Left hindlimb (tissue), 1 donor: ENCODE measurements around the gene PEAK3.

ENCODE experiments used
- DNase-seq: peaks from one replicate; pipeline ENCODE4 v3.0.0-alpha.2; 2018

The PEAK3 gene

DNA sequence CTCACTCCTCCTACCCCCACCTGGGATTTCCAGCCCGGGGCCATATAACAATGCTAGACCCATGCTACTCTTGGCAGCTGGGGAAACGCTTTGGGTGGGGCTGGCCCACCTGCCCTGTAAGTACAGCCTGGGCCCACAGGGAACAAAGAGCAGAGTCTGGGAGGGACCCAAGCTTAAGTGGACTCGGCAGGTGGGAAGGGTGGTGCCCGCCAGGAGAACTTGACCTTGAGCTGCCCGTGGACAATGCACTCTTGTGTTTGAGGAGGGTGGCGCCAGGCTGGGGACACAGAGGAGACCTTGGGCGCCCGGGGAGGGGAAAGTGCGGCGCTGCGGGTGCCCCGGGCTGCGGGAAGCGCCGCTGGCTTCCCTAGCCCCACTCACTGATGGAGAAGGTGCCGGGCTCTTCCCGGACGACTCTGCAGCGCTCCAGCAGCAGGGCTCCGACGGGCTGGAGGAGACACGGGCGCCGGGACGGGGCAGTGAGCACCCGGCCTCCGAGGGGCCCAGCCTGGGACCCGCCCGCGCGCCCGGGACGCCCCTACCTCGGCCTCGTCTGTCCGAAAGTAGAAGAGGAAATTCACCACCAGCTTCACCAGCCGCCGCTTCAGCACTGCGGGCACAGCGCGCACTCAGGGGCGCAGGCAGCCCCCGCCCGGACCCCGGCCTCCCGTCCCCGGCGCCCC lies 46.5 kb downstream of the PEAK3 start:
- DNase-seq: no peak

- DNase-seq: no peak
These were observed 47.0 kb downstream of the PEAK3 start for GRCh38 chr19:2234996-2235380.

DNA sequence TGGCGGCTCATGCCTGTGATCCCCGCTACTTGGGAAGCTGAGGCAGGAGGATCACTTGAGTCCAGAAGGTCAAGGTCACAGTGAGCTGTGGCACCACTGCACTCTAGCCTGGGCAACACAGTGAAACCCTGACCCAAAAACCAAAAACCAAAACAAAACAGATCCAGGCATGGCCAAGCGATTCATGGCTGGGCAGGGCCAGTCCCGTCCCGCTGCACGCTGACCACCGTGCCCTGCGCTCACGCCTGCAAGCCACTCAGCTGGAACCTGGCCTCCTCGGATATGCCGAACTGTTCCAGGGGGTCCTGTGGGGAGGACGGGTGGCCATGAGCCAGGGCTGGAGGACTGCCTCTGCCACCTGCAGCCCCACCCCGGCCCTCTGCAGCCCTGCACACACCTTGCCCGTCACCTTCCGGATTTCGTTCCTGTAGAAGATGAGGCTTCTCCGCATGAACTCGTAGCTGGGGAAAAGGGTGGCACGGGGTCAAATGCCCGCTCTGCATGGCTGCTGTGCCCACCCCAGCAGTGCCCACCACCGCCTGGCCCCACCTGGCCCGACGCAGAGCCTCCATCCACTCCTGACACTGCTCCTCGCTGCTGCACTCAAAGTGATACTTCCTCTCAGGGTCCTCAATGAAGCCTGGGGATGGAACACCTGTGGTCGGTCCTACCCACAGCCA lies 48.2 kb downstream of the PEAK3 start:
- no peak for DNase-seq

- DNase-seq: no peak
These were observed 49.5 kb downstream of the PEAK3 start for GRCh38 chr19:2232286-2233151.

- no peak for DNase-seq
These were observed 50.3 kb downstream of the PEAK3 start for GRCh38 chr19:2231621-2232221.

DNA sequence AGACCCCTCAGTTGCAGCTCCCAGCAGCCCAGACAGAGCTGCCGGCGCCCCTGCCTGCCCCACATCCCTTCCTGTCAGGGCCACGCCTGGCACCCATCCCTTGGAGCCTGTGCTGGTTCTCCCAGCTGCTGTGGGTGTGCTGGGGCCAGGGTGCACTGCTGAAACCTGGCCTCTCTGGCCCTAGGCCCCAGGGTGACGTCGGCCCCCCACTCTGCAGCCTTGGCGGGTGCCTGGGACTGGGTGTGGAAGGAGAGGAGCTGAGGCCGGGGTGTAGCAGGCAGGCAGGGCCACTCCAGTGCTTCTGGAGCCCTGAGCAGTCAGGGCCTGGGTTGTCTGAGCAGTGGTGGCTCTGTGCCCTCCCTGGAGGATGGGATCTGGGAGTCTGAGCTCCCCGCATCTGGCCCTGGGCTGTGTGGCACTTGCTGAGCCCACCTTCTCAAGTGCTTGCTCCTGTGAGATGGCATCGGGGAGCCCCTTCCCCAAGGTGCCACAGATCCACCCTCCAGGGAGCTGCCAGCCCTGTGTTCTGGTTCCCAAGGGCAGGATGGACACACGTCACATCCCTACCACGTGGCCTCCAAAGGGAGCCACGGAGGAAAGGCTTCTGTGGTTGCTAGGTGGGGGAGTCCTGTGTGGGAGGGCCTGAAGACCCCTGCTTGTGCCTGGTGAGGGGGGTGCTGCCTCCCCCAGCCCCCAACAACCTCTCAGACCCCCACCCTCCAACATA lies 51.0 kb downstream of the PEAK3 start:
- DNase-seq: no peak

GRCh38 chr19:2230033-2230531 lies 51.9 kb downstream of the PEAK3 start:
- no peak for DNase-seq

GRCh38 chr19:2229103-2230032 lies 52.6 kb downstream of the PEAK3 start:
- no peak for DNase-seq

DNA sequence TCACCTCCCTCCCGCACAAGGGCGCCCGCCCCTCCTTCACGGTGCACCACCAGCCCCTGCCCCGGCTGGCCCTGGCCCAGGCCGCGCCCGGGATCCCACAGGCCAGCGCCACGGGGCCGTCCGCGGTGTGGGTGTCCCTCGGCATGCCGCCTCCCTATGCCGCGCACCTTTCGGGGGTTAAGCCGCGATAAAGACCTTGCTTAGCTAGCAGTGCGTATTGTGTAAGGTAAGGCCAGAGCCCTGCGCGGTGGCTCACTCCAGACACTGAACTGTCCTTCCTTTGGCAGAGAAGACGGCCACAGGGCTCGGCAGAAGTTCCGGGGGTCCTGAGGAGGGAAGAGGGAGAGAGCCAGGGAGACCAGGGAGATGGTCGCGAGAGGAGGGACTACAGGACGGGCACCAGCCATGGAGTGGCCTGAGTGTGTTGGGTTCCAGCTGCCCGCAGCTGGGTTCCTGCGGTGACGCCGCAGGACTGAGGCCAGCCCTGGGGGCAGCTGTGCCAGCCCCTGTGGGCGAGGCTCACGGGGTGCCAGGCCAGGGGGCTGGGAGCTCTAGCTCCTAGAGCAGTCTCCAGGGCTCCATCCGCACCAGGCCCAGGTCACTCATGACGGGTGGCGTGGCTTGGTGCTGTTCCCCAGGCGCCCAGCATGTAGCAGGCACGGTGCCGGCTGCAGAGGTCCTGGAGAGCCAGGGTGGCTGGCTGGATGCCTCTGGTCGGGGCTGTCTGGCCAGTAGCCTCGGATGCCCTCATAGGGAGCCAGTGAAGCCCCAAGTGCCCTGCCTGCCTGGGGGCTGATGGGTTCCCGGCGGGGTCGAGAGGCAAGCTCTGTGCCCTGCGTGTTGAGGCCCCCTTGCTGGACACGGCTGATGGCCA lies 53.6 kb downstream of the PEAK3 start:
- DNase-seq: no peak

GRCh38 chr19:2227415-2228156 lies 54.4 kb downstream of the PEAK3 start:
- no peak for DNase-seq

- no peak for DNase-seq
These were observed 55.1 kb downstream of the PEAK3 start for GRCh38 chr19:2226840-2227360.

DNA sequence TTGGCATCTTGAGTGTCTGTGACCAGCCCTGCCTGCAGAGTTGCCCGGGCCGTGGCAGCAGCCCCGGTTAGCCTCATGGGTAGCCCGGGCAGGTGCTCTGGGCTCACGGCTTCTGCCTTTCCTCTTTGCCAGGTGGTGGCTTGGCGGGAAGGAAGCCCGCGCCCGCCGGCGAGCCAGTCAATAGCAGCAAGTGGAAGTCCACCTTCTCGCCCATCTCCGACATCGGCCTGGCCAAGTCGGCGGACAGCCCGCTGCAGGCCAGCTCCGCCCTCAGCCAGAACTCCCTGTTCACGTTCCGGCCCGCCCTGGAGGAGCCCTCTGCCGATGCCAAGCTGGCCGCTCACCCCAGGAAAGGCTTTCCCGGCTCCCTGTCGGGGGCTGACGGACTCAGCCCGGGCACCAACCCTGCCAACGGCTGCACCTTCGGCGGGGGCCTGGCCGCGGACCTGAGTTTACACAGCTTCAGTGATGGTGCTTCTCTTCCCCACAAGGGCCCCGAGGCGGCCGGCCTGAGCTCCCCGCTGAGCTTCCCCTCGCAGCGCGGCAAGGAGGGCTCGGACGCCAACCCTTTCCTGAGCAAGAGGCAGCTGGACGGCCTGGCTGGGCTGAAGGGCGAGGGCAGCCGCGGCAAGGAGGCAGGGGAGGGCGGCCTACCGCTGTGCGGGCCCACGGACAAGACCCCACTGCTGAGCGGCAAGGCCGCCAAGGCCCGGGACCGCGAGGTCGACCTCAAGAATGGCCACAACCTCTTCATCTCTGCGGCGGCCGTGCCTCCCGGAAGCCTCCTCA lies 55.7 kb downstream of the PEAK3 start:
- DNase-seq: no peak

DNA sequence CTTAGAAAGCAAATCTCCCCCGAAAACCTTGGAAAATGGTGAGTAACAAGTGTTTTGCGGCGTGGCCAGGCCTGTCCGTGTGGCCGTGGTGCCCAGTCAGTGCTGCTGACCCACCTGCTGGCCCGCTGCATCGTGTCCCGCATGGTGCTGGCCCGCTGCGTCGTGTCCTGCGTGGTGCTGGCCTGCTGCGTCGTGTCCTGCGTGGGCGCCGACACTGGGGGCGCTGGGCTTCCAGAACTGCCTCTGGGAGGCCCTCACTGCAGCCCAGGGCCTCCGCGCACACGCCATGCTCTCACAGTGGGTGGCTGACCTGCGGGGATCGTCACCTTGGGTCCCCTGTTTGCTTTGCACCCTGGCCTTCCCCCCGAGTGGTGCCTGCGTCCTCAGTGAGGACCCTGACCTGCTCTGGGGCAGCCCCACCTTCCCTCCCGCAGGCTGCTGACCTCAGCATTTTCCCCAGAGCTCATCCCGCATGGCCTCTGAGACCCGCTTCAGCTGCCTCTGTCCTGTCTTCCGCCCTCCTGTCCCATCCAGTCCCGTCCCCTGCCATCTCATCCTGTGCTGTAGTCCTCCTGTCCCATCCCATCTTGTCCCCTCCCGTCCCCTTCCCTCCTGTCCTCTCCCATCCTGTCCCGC lies 56.4 kb downstream of the PEAK3 start:
- no peak for DNase-seq

DNA sequence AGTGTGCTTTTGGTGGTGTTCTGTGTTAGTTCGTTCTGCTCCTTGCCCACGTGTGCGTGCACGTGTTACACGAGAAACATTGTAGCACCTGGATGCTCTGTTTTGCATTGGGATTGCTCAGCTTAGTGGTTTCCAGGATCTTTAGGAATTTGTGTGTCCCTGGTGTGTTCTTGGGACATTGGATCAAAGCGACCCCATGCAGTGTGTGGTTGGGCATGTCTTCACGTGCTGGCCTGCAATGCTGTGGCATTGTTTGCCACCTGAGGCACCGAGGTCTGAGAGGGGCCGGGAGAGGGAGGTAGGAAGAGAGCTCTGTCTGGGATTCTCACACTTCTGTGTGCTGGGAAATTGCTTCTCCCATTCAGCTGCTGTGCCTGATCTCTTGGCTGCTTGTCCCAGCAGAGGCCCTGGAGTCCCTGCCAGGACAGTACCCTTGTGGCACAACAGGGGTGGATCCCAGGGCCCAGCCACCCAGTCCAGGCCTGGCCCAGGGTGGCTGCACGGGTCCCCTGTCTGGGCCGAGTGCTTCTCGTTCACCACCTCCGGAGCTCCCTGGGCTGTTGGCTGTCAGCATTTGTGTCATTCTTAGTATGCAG lies 57.1 kb downstream of the PEAK3 start:
- DNase-seq: no peak
